Measurements from ENCODE around the gene UGT2A3. TPM values are rescaled to one million over a fixed set of nuclear protein-coding genes. Genes with fewer than 3 reads are reported as not detected.

Gene UGT2A3
- total and polyA plus RNA-seq, 7 donors = 16.9 to 28.0 (median 17.4) TPM; not detected in 4

- intact Hi-C loops (cut with DNase I) = no loop called here
- Histone ChIP-seq H3K4me3 (no peak overlapping the region), H3K4me1 (no peaks in the 10 kb centered on the region), H3K27me3 (no peaks in the 10 kb centered on the region), H3K27ac (no peak overlapping the region), H3K36me3 (no peaks in the 10 kb centered on the region), H3K9me3 (no peaks in the 10 kb centered on the region)
- TF ChIP-seq, protein P1, sequence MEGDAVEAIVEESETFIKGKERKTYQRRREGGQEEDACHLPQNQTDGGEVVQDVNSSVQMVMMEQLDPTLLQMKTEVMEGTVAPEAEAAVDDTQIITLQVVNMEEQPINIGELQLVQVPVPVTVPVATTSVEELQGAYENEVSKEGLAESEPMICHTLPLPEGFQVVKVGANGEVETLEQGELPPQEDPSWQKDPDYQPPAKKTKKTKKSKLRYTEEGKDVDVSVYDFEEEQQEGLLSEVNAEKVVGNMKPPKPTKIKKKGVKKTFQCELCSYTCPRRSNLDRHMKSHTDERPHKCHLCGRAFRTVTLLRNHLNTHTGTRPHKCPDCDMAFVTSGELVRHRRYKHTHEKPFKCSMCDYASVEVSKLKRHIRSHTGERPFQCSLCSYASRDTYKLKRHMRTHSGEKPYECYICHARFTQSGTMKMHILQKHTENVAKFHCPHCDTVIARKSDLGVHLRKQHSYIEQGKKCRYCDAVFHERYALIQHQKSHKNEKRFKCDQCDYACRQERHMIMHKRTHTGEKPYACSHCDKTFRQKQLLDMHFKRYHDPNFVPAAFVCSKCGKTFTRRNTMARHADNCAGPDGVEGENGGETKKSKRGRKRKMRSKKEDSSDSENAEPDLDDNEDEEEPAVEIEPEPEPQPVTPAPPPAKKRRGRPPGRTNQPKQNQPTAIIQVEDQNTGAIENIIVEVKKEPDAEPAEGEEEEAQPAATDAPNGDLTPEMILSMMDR (IDR thresholded peaks at IDR 0.05) = no peak
- TF ChIP-seq POLR2A (IDR thresholded peaks at IDR 0.05) (no peak), EP300 (IDR thresholded peaks at IDR 0.05) (no peak)
- no peak for DNase-seq
These were observed 30.6 kb downstream of the UGT2A3 start for GRCh38 chr4:68921051-68921450.

DNA sequence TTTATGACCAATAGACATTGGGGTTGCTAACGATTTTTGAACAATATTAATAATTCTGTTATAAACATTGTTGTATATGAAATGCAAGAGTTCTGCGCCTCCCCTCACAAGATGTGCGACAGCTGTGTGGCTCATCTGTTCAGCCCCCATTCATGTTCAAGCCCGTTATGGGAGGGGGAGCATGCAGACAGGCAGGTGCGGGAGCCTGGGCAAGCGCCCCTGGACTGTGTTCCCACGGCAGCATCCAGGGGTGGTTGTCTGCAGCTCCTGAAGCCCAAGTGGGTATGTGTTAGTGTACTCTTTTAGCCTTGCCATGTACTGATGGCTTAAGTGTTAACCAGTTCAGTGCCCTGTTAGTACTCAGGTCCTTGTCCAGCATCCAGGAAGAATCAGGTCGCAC is 34.6 kb downstream of the UGT2A3 start:
- TF ChIP-seq POLR2A (IDR thresholded peaks at IDR 0.05) (no peak), POLR2AphosphoS5 (IDR thresholded peaks at IDR 0.05) (no peak), EP300 (IDR thresholded peaks at IDR 0.05) (no peak)
- TF ChIP-seq, protein P1 (IDR thresholded peaks at IDR 0.05) = no peak
- DNase-seq = no peak
- intact Hi-C loops (cut with DNase I) = no loop called here

DNA sequence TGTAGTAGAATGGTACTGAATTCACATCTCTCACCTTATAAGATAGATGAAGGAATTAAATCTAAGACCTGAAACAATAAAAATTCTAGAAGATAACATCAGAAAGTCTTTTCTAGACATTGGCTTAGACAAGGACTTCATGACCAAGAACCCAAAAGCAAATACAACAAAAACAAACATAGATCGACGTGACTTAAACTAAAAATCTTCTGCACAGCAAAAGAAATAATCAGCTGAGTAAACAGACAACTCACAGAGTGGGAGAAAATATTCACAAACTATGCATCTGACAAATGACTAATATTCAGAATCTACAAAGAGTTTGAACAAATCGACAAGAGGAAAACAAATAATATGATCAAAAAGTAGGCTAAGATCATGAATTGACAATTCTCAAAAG is 38.8 kb downstream of the UGT2A3 start:
- no peak overlapping the region for H3K27ac ChIP-seq
- no peaks in the 10 kb centered on the region for H3K4me1 ChIP-seq
- 87 to 94% methylated on average over 3 of the region's 3 CpGs for WGBS, 2 donors
- TF ChIP-seq EP300 (IDR thresholded peaks at IDR 0.05) (no peak), POLR2AphosphoS5 (IDR thresholded peaks at IDR 0.05) (no peak)
- TF ChIP-seq, protein P1 (IDR thresholded peaks at IDR 0.05) = no peak
- H3K9me3 ChIP-seq = no peaks in the 10 kb centered on the region
- DNase-seq = no peak
- intact Hi-C loops (cut with DNase I) = no loop called here
- H3K27me3 ChIP-seq = no peaks in the 10 kb centered on the region
- no peaks in the 10 kb centered on the region for H3K36me3 ChIP-seq
- no peak overlapping the region for H3K4me3 ChIP-seq

More for the DNA sequence above, 34.6 kb downstream of the UGT2A3 start:
- Histone ChIP-seq H3K27ac (no peak overlapping the region), H3K9me3 (no peaks in the 10 kb centered on the region), H3K4me3 (no peak overlapping the region), H3K27me3 (no peaks in the 10 kb centered on the region), H3K36me3 (no peaks in the 10 kb centered on the region), H3K4me1 (no peaks in the 10 kb centered on the region)
- 92 to 94% methylated on average over 8 of the region's 8 CpGs for WGBS, 2 donors

DNA sequence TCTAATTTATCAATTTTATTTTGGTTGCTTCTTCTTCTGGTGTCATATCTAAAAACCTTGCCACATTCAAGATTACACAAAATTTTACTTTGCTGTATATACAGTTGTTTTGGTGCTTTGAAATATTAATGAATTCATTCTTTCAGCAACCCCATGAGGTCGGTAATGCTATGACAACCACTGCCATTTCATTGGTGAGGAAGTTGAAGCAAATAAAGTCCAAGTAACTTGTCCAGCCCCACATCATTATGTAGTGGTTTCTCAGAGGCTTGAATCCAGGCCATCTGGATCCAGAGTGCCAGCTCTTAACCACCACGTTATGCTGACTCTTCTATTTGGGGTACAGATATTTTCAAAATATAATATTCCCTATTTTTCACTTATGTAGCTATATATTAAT is 42.2 kb downstream of the UGT2A3 start:
- H3K4me3 ChIP-seq = no peak overlapping the region
- TF ChIP-seq, protein P1 (IDR thresholded peaks at IDR 0.05) = no peak
- TF ChIP-seq POLR2A (IDR thresholded peaks at IDR 0.05) = no peak
- no peak for TF ChIP-seq POLR2AphosphoS5 (IDR thresholded peaks at IDR 0.05)
- no peak for TF ChIP-seq EP300 (IDR thresholded peaks at IDR 0.05)
- intact Hi-C loops (cut with DNase I) = no loop called here
- no peak overlapping the region for H3K27ac ChIP-seq
- no peaks in the 10 kb centered on the region for H3K36me3 ChIP-seq
- H3K4me1 ChIP-seq = peaks cover 0 to 12% (median 0%) of the 10 kb centered on the region in 4 donors
- H3K27me3 ChIP-seq = no peaks in the 10 kb centered on the region
- 79 to 85% methylated on average over 2 of the region's 2 CpGs for WGBS, 2 donors
- H3K9me3 ChIP-seq = no peaks in the 10 kb centered on the region
- no peak for DNase-seq

Measured in sigmoid colon (tissue), 7 donors.